Nephron (organoid): ENCODE data around the gene TAF4B.
A peak's percentile ranks its signal among the peaks of the same experiment; 100 is the strongest.

ENCODE experiments used
- H3K27ac Mint-ChIP-seq, 3 experiments: 2 replicates each; pipeline ENCODE4 v1.8.0; 2020; ENCODE audit warnings: mixed read lengths in 3 of 3, mild to moderate bottlenecking in 2 of 3, moderate library complexity in 1 of 3
- H3K27me3 Mint-ChIP-seq: 2 replicates; pipeline ENCODE4 v1.8.0; 2021; ENCODE audit warnings: low read depth, mild to moderate bottlenecking, moderate library complexity, mixed read lengths
- H3K36me3 Mint-ChIP-seq: 2 replicates; pipeline ENCODE4 v1.8.0; 2020; ENCODE audit warnings: low read depth, mixed read lengths
- H3K4me1 Mint-ChIP-seq: 2 replicates; pipeline ENCODE4 v1.8.0; 2020; ENCODE audit warnings: mixed read lengths
- H3K4me3 Mint-ChIP-seq, 3 experiments: 2 replicates each; pipeline ENCODE4 v1.8.0; 2020; ENCODE audit warnings: mild to moderate bottlenecking in 3 of 3, mixed read lengths in 3 of 3, moderate library complexity in 2 of 3
- H3K9me3 Mint-ChIP-seq: 2 replicates; pipeline ENCODE4 v1.8.0; 2020; ENCODE audit warnings: mixed read lengths
- CTCF ChIP-seq, 3 experiments: fragments of 200-600 bp; sonication (generic); IDR thresholded peaks; one replicate each; pipeline ENCODE4 v1.5.0; 2021; ENCODE audit warnings: antibody characterized with exemption in 3 of 3; ENCODE audit not compliant: unreplicated experiment in 3 of 3

Gene TAF4B

GRCh38 chr18:26425148-26425531 is 198.9 kb downstream of the TAF4B start:
- H3K4me1 Mint-ChIP-seq, result peaks cover 9% of the 10 kb centered on the region
- no peak overlapping the region for H3K4me3 Mint-ChIP-seq
- H3K27ac Mint-ChIP-seq, result peak overlapping the region in 1 of 3 experiments; percentile 5
- H3K9me3 Mint-ChIP-seq, result no peaks in the 10 kb centered on the region
- no peaks in the 10 kb centered on the region for H3K36me3 Mint-ChIP-seq
- no peaks in the 10 kb centered on the region for H3K27me3 Mint-ChIP-seq
- no peak for TF ChIP-seq CTCF (IDR thresholded peaks at IDR 0.05; ENCODE audit: unreplicated experiment in 3 of 3)

- no peak overlapping the region for H3K4me3 Mint-ChIP-seq
- H3K36me3 Mint-ChIP-seq, result no peaks in the 10 kb centered on the region
- no peak for TF ChIP-seq CTCF (IDR thresholded peaks at IDR 0.05; ENCODE audit: unreplicated experiment in 3 of 3)
- no peaks in the 10 kb centered on the region for H3K9me3 Mint-ChIP-seq
- H3K4me1 Mint-ChIP-seq, result peaks cover 14% of the 10 kb centered on the region
- H3K27ac Mint-ChIP-seq, result peak overlapping the region; percentile 55 to 68 (median 65)
- H3K27me3 Mint-ChIP-seq, result peaks cover 4% of the 10 kb centered on the region
Measured at GRCh38 chr18:26429535-26430226, 203.4 kb downstream of the TAF4B start.

GRCh38 chr18:26432651-26433424 is 206.6 kb downstream of the TAF4B start:
- Mint-ChIP-seq H3K27me3 (peaks cover 13% of the 10 kb centered on the region), H3K27ac (no peak overlapping the region), H3K4me1 (peaks cover 32% of the 10 kb centered on the region), H3K36me3 (no peaks in the 10 kb centered on the region), H3K9me3 (no peaks in the 10 kb centered on the region), H3K4me3 (no peak overlapping the region)
- no peak for TF ChIP-seq CTCF (IDR thresholded peaks at IDR 0.05; ENCODE audit: unreplicated experiment in 3 of 3)

- H3K4me1 Mint-ChIP-seq, result peaks cover 23% of the 10 kb centered on the region
- H3K27me3 Mint-ChIP-seq, result peaks cover 13% of the 10 kb centered on the region
- H3K4me3 Mint-ChIP-seq, result no peak overlapping the region
- no peaks in the 10 kb centered on the region for H3K9me3 Mint-ChIP-seq
- no peak overlapping the region for H3K27ac Mint-ChIP-seq
- no peak for TF ChIP-seq CTCF (IDR thresholded peaks at IDR 0.05; ENCODE audit: unreplicated experiment in 3 of 3)
- no peaks in the 10 kb centered on the region for H3K36me3 Mint-ChIP-seq
Measured at GRCh38 chr18:26434887-26435286, 208.6 kb downstream of the TAF4B start.

GRCh38 chr18:26435415-26436095 is 209.3 kb downstream of the TAF4B start:
- TF ChIP-seq CTCF (IDR thresholded peaks at IDR 0.05; ENCODE audit: unreplicated experiment in 3 of 3), result no peak
- Mint-ChIP-seq H3K9me3 (no peaks in the 10 kb centered on the region), H3K4me1 (peaks cover 18% of the 10 kb centered on the region), H3K27me3 (peaks cover 13% of the 10 kb centered on the region), H3K36me3 (no peaks in the 10 kb centered on the region), H3K4me3 (no peak overlapping the region), H3K27ac (no peak overlapping the region)
